Nephron progenitor cell (in vitro differentiated cells): ENCODE measurements around the gene ZNF580.

Source experiments
- DNase-seq: peaks from one replicate; pipeline ENCODE4 v3.0.0; 2021
- H3K27ac Mint-ChIP-seq: 2 replicates; pipeline ENCODE4 v1.8.0; 2021; ENCODE audit warnings: mild to moderate bottlenecking, moderate library complexity, mixed read lengths
- H3K27me3 Mint-ChIP-seq: 2 replicates; pipeline ENCODE4 v1.8.0; 2021; ENCODE audit warnings: mild to moderate bottlenecking, low read depth, mixed read lengths; ENCODE audit not compliant: poor library complexity
- H3K36me3 Mint-ChIP-seq: 2 replicates; pipeline ENCODE4 v1.8.0; 2021; ENCODE audit warnings: low read depth, mixed read lengths
- H3K4me1 Mint-ChIP-seq: 2 replicates; pipeline ENCODE4 v1.8.0; 2021; ENCODE audit warnings: mixed read lengths
- H3K4me3 Mint-ChIP-seq: 2 replicates; pipeline ENCODE4 v1.8.0; 2021; ENCODE audit warnings: mild to moderate bottlenecking, moderate library complexity, mixed read lengths
- H3K9me3 Mint-ChIP-seq: 2 replicates; pipeline ENCODE4 v1.8.0; 2021; ENCODE audit warnings: mild to moderate bottlenecking, moderate library complexity, mixed read lengths
- CTCF ChIP-seq: fragments of 200-600 bp; sonication (generic); IDR thresholded peaks from 2 replicates; pipeline ENCODE4 v1.5.0; 2021; ENCODE audit warnings: antibody characterized with exemption

ZNF580 gene

GRCh38 chr19:55596304-55596703 lies 44.5 kb upstream of the ZNF580 start:
- Mint-ChIP-seq H3K27ac (no peak overlapping the region), H3K9me3 (peaks cover 4% of the 10 kb centered on the region)

GRCh38 chr19:55597501-55597921 lies 43.3 kb upstream of the ZNF580 start:
- Mint-ChIP-seq H3K27ac (no peak overlapping the region), H3K4me3 (no peak overlapping the region), H3K4me1 (peaks cover 31% of the 10 kb centered on the region)

More at GRCh38 chr19:55596304-55596703, 44.5 kb upstream of the ZNF580 start:
- Mint-ChIP-seq H3K36me3 (peaks cover 54% of the 10 kb centered on the region), H3K27me3 (no peaks in the 10 kb centered on the region), H3K4me3 (peak overlapping the region; percentile 20), H3K4me1 (peaks cover 30% of the 10 kb centered on the region)
- DNase-seq: no peak
- no peak for TF ChIP-seq CTCF

GRCh38 chr19:55598034-55598433 lies 42.8 kb upstream of the ZNF580 start:
- peaks cover 4% of the 10 kb centered on the region for H3K9me3 Mint-ChIP-seq
- no peak for TF ChIP-seq CTCF
- H3K4me1 Mint-ChIP-seq: peaks cover 31% of the 10 kb centered on the region
- DNase-seq: no peak
- H3K27ac Mint-ChIP-seq: peak overlapping the region; percentile 88
- H3K27me3 Mint-ChIP-seq: no peaks in the 10 kb centered on the region
- H3K4me3 Mint-ChIP-seq: peak overlapping the region; percentile 55
- H3K36me3 Mint-ChIP-seq: peaks cover 48% of the 10 kb centered on the region

More at GRCh38 chr19:55597501-55597921, 43.3 kb upstream of the ZNF580 start:
- peaks cover 48% of the 10 kb centered on the region for H3K36me3 Mint-ChIP-seq
- no peak for DNase-seq
- H3K27me3 Mint-ChIP-seq: no peaks in the 10 kb centered on the region
- TF ChIP-seq CTCF: no peak
- H3K9me3 Mint-ChIP-seq: peaks cover 4% of the 10 kb centered on the region

- peak; percentile 98 for DNase-seq
Measured at GRCh38 chr19:55598719-55599467, 41.9 kb upstream of the ZNF580 start.

GRCh38 chr19:55599468-55599841 lies 41.3 kb upstream of the ZNF580 start, which contains the start of gene FIZ1:
Gene FIZ1, minus strand, starts transcription at chr19:55599517. Its CDS starts 1,652 bp downstream, at chr19:55597865.
- Mint-ChIP-seq H3K4me1 (peaks cover 39% of the 10 kb centered on the region), H3K27me3 (no peaks in the 10 kb centered on the region), H3K4me3 (peak within 1 kb of the TSS; percentile 96), H3K9me3 (peaks cover 10% of the 10 kb centered on the region), H3K27ac (peak within 1 kb of the TSS; percentile 99), H3K36me3 (peaks cover 47% of the 10 kb centered on the region)
- DNase-seq: peak; percentile 98
- no peak for TF ChIP-seq CTCF

More at GRCh38 chr19:55598719-55599467, 41.9 kb upstream of the ZNF580 start:
- no peak for TF ChIP-seq CTCF
- Mint-ChIP-seq H3K4me1 (peaks cover 37% of the 10 kb centered on the region), H3K27me3 (no peaks in the 10 kb centered on the region), H3K9me3 (peaks cover 10% of the 10 kb centered on the region), H3K4me3 (peak overlapping the region; percentile 96), H3K36me3 (peaks cover 48% of the 10 kb centered on the region), H3K27ac (peak overlapping the region; percentile 99)
